Ovary (tissue), 9 donors: ENCODE measurements around the gene AMER2. TPM values are rescaled to one million over a fixed set of nuclear protein-coding genes. Genes with fewer than 3 reads are reported as not detected.

Experiments
- DNase-seq, 5 donors: peaks; one replicate each; pipeline ENCODE4 v3.0.0-alpha.2; 2019 to 2020
- H3K27ac ChIP-seq, 2 donors: fragments of 200-600 bp; one replicate each; pipeline versions ENCODE4 v1.5.1 to v1.8.0; 2019 to 2022
- H3K27me3 ChIP-seq: fragments of 200-600 bp; one replicate; pipeline ENCODE4 v1.8.0; 2022
- H3K36me3 ChIP-seq: fragments of 200-600 bp; sonication (generic); one replicate; pipeline ENCODE4 v1.5.1; 2019
- H3K4me1 ChIP-seq: one replicate; pipeline ENCODE4 v1.8.1; 2013; ENCODE audit warnings: mild to moderate bottlenecking, moderate library complexity; ENCODE audit not compliant: insufficient read depth
- H3K4me3 ChIP-seq: fragments of 200-600 bp; sonication (generic); one replicate; pipeline ENCODE4 v1.5.1; 2017
- H3K9me3 ChIP-seq, 2 donors: fragments of 200-600 bp in 1 of 2; sonication (generic) in 1 of 2; one replicate each; pipeline versions ENCODE4 v1.5.1 to v1.8.1; 2013 to 2019; ENCODE audit warnings: mild to moderate bottlenecking in 1 of 2, moderate library complexity in 1 of 2
- EP300 ChIP-seq: sonication (generic); formaldehyde crosslinking; IDR thresholded peaks from one replicate; pipeline ENCODE4 v1.6.1; 2017; ENCODE audit warnings: antibody characterized with exemption
- POLR2A ChIP-seq: fragments of 450-650 bp; IDR thresholded peaks from one replicate; pipeline ENCODE4 v1.6.1; 2017; ENCODE audit warnings: antibody characterized with exemption, mild to moderate bottlenecking, moderate library complexity
- WGBS, 3 donors: extraction: QIAGEN DNeasy Blood & Tissue Kit in 1 of 3; methylation state at CpG; one replicate each; pipeline versions ENCODE4 v1.1.5 to v1.1.7; 2013 to 2017; 5-methylcytosine and 5-hydroxymethylcytosine counted together
- intact Hi-C, 4 donors: fragments of 100-400 bp; cut with DNase I; formaldehyde crosslinking; loops; one replicate each; pipeline versions ENCODE4 v1.11.0 to v1.15.1; 2022 to 2023
- polyA plus RNA-seq, 2 donors: library from polyadenylated mRNA; stranded (reverse); fragments of 200-250 nt in 1 of 2; fragments of 350-450 nt in 1 of 2; fragmentation: Illumina TruSeq in 1 of 2; extraction: RNeasy Lipid Tissue Mini Kit (QIAGEN cat#74804) in 1 of 2; gene quantifications; one replicate each; pipeline ENCODE4 v1.2.3, GENCODE V29; 2013 to 2014
- total RNA-seq, 7 donors: library from RNA; depleted of rRNA in 2 of 7; stranded (reverse); fragments of >200 nt in 2 of 7; fragmentation: NEBNext Ultra II Directional in 3 of 7; extraction: Animal tissue kit (Norgen Biotek cat#: 25700) in 3 of 7; gene quantifications; one replicate each; pipeline versions ENCODE4 v1.1.0 to v1.2.4, GENCODE V29; 2016 to 2023
- TF ChIP-seq, protein P1 (sequence below), 3 donors: fragments of 450-650 bp in 2 of 3; fragments of 200-600 bp in 1 of 3; IDR thresholded peaks; one replicate each; pipeline versions ENCODE4 v1.5.1 to v1.8.0; 2016 to 2022; ENCODE audit warnings: antibody characterized with exemption in 3 of 3, mild to moderate bottlenecking in 1 of 3
- donor health status: DM: no; HTN: no; CAD: no; lungs with moderate emphysema.
- donor health status: DM: no; HTN: no; CAD: no.
- donor health status: Bipolar disorder and iron deficiency.
- donor health status: DM: yes; HTN: yes; CAD: no.
- donor health status: DM: no; HTN: no; CAD: no.
- donor health status: DM: yes; HTN: yes; CAD: no.

AMER2 gene
- total and polyA plus RNA-seq, 9 donors: under 0.01 to 0.05 (median 0.04) TPM; not detected in 5

DNA sequence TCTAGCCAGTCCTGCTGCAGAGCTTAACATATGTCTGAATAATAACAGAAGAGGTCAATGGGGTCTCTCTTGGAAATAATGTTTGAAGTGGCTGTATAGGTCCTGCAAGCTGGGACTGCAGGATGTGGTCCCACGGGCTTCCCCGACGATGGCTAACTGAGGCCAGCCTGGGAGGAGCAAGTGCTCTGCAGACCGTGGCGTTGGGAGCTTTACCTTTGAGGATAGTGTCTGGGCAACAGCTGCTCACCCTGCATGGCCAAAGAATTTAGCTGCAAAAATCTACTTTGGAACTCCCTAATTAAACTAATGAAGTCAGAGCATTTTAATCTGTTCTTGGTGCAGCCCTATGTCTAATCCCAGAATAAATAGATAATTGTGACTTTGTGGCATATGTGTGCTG lies 18.2 kb upstream of the AMER2 start:
- TF ChIP-seq, protein P1, sequence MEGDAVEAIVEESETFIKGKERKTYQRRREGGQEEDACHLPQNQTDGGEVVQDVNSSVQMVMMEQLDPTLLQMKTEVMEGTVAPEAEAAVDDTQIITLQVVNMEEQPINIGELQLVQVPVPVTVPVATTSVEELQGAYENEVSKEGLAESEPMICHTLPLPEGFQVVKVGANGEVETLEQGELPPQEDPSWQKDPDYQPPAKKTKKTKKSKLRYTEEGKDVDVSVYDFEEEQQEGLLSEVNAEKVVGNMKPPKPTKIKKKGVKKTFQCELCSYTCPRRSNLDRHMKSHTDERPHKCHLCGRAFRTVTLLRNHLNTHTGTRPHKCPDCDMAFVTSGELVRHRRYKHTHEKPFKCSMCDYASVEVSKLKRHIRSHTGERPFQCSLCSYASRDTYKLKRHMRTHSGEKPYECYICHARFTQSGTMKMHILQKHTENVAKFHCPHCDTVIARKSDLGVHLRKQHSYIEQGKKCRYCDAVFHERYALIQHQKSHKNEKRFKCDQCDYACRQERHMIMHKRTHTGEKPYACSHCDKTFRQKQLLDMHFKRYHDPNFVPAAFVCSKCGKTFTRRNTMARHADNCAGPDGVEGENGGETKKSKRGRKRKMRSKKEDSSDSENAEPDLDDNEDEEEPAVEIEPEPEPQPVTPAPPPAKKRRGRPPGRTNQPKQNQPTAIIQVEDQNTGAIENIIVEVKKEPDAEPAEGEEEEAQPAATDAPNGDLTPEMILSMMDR (IDR thresholded peaks at IDR 0.05): no peak
- TF ChIP-seq EP300 (no peak), POLR2A (no peak)
- H3K27ac ChIP-seq: no peak overlapping the region
- no peaks in the 10 kb centered on the region for H3K36me3 ChIP-seq
- no peak for DNase-seq
- WGBS, 3 donors: 38 to 42% (median 40%) methylated on average over 5 of the region's 5 CpGs
- H3K9me3 ChIP-seq: no peaks in the 10 kb centered on the region
- H3K27me3 ChIP-seq: no peaks in the 10 kb centered on the region
- no peaks in the 10 kb centered on the region for H3K4me1 ChIP-seq
- H3K4me3 ChIP-seq: no peak overlapping the region
- intact Hi-C loops: no loop called here

DNA sequence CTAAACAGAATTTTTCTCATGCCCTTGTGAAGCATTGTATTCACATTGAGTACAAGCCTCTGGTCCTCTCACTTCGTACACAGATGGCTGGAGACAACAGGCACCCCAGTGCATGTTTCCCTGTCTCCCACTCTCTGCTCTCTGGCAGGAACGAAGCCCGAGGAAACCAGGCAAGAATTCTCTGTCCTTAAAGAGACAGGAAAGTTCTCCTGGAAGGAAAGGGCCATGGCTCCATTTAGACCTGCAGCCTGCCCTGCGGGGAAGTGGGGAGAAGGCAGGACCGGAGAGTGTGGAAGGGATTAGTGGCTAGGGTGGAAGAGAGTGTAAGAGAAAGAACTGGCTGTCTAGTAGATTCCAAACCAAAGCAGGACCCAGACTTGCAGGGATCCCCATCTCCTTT lies 15.5 kb upstream of the AMER2 start:
- H3K4me3 ChIP-seq: no peak overlapping the region
- TF ChIP-seq, protein P1 (IDR thresholded peaks at IDR 0.05): no peak
- no peaks in the 10 kb centered on the region for H3K27me3 ChIP-seq
- no peaks in the 10 kb centered on the region for H3K4me1 ChIP-seq
- no peak overlapping the region for H3K27ac ChIP-seq
- WGBS, 3 donors: 57 to 72% (median 64%) methylated on average over 5 of the region's 5 CpGs
- no peak for DNase-seq
- H3K36me3 ChIP-seq: no peaks in the 10 kb centered on the region
- no peaks in the 10 kb centered on the region for H3K9me3 ChIP-seq
- intact Hi-C loops: no loop called here

DNA sequence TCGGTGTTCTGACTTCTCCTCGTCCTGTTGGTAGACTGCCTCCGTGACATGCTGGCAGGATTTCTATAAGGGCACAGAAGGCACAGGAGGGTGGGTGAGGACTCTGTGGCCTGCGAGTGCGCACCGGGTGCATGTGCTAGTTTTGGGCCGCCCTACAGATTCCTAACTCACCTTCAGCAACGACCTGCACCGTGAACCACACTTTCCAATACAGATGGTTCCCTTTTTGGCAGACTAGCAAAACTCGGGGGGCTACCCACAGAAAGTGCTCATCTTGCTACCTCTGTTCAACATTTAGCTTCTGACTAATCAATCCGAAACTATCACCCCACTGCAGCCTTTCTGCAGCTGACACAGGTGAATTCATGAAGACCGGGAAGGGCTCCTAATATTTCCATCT lies 14.1 kb upstream of the AMER2 start:
- H3K4me3 ChIP-seq: no peak overlapping the region
- H3K36me3 ChIP-seq: no peaks in the 10 kb centered on the region
- WGBS, 3 donors: 78 to 84% (median 83%) methylated on average over 12 of the region's 12 CpGs
- H3K9me3 ChIP-seq: no peaks in the 10 kb centered on the region
- no peak for TF ChIP-seq EP300
- TF ChIP-seq, protein P1 (IDR thresholded peaks at IDR 0.05): no peak
- TF ChIP-seq POLR2A: no peak
- DNase-seq: no peak
- no peak overlapping the region for H3K27ac ChIP-seq
- intact Hi-C loops: no loop called here
- H3K27me3 ChIP-seq: no peaks in the 10 kb centered on the region
- H3K4me1 ChIP-seq: no peaks in the 10 kb centered on the region

DNA sequence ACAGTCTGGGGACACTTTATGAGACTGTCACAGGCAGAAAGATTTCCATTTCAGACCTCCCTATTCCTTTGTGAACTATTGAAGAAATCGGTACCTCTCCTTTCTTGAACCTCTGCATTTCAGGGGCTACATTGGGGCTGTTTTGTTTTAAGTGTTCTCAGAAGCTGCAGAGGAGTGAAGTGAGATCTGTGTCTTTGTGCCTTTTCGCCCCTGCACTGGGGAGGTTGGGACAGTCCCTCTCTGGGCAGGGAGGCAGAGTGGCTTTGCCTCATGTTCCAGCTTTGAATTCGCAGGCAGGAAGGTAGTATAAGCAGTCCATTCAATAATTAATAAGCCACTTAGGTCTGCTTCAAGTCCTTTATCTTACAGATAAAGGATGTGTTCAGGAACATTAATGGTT lies 9.5 kb upstream of the AMER2 start:
- TF ChIP-seq POLR2A: no peak
- TF ChIP-seq, protein P1 (IDR thresholded peaks at IDR 0.05): no peak
- TF ChIP-seq EP300: no peak
- no peaks in the 10 kb centered on the region for H3K4me1 ChIP-seq
- H3K9me3 ChIP-seq: no peaks in the 10 kb centered on the region
- intact Hi-C loops: no loop called here
- no peaks in the 10 kb centered on the region for H3K27me3 ChIP-seq
- H3K4me3 ChIP-seq: no peak overlapping the region
- no peaks in the 10 kb centered on the region for H3K36me3 ChIP-seq
- DNase-seq: no peak
- no peak overlapping the region for H3K27ac ChIP-seq
- WGBS, 3 donors: 74 to 83% (median 80%) methylated on average over 3 of the region's 3 CpGs
